HG03095 (cell line): ENCODE data around the gene TAC3.
A peak's percentile ranks its signal among the peaks of the same experiment; 100 is the strongest.

Source experiments
- ATAC-seq: cut with Tn5 transposase; IDR thresholded peaks from one replicate; pipeline ENCODE4 v1.9.1; 2021; ENCODE audit warnings: moderate library complexity; ENCODE audit not compliant: unreplicated experiment

TAC3 gene

DNA sequence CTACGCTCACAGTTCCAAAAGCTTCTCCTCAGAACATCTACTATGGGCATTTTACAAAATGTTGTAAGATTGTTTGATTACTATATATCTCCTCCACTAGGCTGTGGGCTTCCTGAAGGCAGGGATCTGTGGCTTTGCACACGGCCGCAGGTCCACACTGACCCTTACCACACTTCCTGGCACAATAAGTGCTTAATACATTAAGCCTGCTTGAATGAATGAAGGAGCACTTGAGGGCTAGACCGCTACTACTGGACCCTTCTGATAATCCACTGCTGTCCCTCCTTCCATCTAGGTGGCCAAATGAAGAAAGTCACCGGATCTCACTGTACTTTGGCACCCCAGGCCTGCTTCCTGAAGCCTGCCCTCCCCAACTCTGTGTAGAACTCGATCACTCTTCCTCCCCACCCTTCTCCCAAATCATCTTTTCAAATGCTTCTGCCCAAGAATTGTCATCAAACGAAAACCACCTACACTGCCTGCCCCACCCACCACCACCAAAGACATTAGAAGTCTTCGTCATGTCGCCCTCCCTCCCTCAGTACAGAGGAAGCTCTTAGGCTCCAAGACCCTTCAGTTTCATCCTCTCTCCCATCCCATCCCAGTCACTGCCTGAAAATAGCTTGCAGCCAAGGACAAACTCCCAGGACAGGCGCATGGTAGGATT is 9.4 kb downstream of the TAC3 start:
- ATAC-seq = no peak

DNA sequence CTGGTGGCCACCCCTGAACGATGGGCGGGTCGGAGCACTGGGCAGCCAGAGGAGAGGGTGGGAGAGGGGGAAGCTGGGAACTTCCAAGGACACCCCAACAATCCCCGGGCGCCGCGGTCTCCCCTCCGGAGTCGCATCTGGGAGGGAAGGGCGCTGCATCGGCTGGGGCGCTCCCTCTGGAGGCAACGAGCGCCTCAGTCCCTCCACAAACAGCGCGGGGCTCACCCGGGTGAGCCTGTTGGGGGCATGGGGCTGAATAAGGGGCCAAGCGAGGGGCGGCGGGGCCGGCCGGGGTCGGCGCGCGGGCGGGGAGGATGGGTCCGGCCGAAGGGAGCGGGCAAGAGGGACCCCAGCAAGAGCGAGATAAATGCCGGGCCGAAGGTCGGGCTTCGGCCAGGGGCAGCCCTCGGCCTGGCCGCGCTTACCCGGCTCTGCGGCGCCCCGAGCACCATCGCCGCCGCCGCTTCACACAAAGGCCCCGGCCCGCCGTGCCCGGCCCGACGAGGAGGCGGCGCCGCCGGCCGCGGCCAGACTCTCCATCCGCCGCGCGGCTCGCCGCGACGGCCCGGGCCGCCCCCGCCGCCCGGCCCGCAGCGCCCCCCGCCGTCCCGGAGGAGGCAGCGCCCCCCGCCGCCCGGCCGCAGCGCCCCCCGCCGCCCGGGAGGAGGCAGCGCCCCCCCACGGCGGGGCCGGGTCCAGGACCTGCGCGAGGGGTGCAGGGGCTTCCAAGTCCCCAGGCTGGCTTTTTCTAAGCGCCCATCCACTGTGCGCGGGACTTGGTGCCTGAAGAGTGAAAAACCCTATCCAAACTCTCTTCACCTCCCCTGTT is 10.1 kb downstream of the TAC3 start, which contains the start of gene ZBTB39:
ZBTB39 (minus strand) TSS at position 567 of the 829 bp plus-strand sequence. CDS start 1,629 bp downstream, outside the sequence.
- peak; percentile 59 for ATAC-seq

DNA sequence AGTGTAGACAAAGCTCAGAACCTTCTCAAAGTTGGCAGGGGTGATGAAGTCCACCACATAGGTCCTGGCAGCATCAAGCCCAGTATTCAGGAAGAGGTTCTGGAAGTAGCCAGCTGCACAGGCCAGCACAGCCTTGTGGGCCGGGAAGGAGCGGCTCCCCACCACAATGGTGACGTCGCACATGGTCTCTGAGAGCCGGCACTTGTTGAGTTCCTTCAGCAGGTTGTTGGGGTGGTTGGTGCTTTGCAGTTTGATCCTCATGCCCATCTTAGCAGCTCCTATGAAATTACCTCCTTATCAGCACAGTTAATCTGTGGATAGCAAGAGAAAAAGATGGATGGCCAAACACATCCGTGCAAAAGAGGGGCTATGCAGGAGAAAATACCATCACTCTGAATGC is 11.7 kb downstream of the TAC3 start:
- ATAC-seq = no peak

DNA sequence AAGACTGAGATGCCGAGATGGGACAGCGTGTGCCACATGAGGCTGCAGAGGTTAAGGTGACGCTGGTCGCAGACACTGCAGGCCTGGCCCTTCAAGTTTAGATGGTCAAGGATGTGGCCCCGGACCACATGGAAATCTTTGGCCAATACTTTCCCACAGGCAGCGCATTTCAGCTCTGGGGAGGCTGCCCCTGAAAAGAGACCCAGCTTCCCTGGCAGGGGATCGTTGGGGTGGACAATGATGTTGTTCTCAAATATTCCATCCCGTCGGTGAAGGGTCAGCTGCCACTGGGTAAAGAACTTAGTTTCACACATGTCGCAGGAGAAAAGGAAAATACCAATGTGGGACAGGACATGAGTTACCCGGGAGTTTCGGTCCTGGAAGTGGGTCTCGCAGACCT is 12.9 kb downstream of the TAC3 start:
- no peak for ATAC-seq

DNA sequence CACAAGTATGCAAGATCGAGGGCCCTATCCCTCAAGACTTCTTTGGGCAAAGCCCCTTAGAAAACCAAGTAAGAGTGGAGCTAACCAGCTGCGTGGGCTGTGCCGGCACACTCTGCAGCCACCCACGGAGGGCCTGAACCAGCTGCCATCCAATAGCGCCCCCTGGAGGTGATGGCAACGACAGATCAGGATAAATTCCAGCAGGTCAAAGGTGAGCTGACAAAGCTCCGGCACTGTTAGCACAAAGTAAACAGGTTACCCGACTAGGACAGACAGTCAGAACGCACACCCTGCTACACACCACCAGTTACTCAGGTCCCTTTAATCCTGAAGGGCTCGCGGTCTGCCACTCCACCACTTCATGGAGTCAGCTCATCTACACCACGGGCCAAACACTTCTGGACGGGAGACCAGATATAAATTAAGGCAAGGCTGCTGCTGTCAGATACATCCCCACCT is 14.9 kb downstream of the TAC3 start:
- no peak for ATAC-seq

DNA sequence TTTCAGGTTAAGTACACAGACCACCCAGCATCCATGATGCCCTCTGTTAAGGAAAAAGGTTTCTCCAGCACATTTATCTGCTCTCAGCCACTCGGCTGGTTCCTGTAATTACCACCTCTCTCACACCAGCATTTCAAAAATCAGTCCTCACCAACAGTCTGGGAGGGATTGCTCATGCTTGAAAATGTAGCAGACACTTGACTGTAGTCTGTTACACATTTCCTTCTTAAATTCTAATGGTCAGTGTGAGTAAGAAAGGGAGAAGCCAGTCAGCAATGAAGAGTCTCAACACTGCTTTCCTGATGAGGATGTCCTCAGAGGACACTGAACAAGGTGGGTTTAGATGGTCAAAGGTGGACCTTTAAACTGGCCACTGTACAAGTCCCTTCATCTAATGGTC is 15.9 kb downstream of the TAC3 start:
- no peak for ATAC-seq

DNA sequence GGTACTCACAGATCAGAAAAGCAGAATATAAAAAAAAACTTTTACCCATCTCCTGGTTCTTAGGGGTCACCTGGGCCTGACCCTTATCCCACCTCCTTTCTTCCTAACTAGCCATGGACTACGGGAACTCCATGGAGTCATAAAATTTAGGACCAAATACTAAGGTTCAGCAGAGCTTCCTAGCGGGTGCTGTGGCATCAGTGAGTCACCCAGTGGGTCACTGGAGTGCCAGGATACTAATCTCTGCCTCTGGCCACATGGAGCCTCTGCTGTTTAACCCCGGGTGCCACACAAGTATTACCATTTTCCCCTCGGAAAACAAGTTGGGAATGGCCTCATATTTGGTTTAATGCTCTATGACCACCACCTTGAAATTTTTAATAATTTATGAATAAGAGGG is 16.9 kb downstream of the TAC3 start:
- ATAC-seq = no peak

DNA sequence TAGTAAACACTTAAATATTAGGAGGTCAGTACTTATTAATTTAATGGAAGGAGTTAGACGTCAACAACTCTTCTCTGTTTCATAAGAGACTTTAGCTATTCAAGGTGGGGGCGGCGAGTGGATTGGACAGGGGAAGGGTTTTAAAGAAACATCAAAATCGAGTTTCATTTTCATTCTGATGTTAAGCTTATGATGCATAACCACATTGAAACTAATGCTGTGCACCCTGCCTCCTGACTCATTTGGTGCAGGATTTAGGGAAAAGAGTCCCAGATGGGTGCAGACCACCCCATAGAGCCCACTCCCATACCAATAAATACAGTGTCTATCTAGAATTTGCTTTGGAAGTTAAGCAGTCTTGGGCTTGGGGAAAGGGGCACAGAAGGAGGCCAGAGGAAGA is 17.3 kb downstream of the TAC3 start:
- ATAC-seq = peak; percentile 82

DNA sequence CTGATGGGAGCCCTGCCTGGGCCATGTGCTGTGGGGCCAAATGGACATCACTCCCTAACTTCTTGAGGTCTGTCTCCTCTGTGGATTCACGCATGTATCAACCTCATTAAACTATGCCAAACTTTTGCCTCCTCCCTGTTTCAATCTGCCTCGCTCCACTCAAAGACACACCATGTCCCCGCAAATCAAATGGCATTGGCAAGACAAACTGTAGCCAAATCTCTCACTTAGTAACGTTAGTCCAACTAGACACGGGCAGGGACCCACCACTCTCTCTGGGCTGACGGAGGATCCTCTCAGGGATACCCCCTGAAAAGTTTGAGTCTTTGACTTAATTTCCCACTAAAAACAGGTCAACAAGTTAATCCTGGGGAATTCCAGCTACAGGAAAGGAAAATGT is 18.0 kb downstream of the TAC3 start:
- ATAC-seq = no peak

DNA sequence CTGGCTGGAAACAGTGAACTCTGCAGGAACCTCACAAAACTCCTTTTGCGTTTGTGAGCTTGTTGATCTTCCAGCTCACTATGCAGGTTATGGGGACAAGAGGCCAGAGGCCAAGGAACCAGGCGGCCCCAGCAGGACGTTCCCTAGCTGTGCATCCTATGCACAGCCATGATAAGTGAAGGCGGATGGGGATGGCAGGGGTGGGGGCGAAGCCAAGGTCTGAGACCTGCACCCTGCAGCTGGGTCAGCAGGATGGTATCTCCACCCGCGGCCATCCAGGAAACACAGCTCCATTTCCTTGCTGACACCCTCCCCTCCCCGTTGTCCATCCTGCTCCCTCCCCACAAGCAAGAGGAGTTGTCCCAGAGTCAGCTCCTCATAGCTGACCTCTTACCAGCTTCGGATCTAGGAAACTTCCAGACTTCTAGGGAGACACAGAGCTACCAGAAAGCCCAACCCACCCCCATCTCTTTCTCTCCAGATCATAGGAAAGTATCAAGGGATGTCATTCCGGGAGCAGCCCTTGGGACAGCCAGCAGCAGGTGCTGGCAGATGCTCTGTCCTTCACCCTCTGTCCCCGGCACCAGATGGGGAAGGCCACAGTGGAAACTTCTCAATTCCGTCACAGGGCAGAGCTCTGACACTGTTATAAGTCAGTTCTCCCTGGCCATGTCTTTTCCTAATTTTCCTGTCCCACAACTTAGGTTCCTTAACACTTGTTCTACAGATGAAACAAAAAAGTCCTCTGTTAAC is 19.4 kb downstream of the TAC3 start:
- ATAC-seq = no peak

DNA sequence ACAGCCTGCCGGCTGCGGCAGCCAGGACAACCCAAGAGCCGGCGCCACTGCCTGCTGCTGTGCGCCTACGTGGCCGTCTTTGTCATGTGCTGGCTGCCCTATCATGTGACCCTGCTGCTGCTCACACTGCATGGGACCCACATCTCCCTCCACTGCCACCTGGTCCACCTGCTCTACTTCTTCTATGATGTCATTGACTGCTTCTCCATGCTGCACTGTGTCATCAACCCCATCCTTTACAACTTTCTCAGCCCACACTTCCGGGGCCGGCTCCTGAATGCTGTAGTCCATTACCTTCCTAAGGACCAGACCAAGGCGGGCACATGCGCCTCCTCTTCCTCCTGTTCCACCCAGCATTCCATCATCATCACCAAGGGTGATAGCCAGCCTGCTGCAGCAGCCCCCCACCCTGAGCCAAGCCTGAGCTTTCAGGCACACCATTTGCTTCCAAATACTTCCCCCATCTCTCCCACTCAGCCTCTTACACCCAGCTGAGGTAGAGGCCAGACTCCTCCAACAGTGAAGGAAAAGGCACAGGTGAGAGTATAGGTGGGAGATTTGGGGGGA is 20.3 kb downstream of the TAC3 start:
- no peak for ATAC-seq

DNA sequence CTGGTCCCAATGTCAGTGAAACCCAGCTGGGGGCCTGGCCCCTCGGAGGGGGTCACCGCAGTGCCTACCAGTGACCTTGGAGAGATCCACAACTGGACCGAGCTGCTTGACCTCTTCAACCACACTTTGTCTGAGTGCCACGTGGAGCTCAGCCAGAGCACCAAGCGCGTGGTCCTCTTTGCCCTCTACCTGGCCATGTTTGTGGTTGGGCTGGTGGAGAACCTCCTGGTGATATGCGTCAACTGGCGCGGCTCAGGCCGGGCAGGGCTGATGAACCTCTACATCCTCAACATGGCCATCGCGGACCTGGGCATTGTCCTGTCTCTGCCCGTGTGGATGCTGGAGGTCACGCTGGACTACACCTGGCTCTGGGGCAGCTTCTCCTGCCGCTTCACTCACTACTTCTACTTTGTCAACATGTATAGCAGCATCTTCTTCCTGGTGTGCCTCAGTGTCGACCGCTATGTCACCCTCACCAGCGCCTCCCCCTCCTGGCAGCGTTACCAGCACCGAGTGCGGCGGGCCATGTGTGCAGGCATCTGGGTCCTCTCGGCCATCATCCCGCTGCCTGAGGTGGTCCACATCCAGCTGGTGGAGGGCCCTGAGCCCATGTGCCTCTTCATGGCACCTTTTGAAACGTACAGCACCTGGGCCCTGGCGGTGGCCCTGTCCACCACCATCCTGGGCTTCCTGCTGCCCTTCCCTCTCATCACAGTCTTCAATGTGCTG is 21.0 kb downstream of the TAC3 start:
- no peak for ATAC-seq

DNA sequence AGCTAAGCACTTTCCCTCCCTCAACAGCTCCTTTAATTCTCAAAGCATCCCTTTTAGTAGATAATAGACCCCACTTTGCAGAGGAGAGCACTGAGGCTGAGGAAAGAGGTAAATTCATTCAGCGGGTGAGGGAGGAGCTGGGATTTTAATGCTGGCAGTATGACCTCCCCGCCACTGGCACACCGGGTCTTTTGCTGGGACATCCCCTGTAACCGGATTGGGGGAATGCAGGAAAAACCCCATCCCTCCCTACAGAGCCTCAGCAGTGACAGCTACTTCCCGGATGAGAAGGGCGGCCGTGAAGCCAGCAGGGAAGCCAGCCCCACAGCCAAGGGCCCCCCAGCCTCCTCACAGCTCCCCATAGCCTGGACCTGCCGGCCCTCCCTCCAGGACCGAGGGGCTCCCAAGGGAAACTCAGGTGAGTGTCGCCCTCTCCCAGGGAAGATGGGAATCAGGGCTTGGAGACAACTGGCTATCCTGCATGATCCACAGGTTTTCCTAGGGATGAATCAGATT is 22.0 kb downstream of the TAC3 start:
- ATAC-seq = no peak

DNA sequence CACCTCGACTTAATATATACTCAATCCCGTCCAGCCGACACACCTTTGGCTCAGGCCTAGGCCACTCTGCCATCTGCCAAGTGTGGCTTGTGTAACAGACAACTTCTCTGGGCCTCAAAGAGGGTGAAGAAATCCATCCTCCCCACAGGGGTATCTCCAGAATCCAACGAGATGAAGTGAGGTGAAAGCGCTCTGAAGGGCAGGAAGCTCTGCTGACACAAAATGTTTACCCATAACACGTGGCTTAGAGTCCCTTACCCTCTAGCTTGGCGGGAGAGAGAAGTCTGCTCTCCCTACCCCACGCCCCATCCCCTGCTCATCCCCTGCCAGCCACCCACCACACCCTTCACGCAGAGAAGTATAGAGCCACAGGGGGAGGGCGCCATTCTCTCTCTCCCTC is 23.0 kb downstream of the TAC3 start:
- no peak for ATAC-seq

DNA sequence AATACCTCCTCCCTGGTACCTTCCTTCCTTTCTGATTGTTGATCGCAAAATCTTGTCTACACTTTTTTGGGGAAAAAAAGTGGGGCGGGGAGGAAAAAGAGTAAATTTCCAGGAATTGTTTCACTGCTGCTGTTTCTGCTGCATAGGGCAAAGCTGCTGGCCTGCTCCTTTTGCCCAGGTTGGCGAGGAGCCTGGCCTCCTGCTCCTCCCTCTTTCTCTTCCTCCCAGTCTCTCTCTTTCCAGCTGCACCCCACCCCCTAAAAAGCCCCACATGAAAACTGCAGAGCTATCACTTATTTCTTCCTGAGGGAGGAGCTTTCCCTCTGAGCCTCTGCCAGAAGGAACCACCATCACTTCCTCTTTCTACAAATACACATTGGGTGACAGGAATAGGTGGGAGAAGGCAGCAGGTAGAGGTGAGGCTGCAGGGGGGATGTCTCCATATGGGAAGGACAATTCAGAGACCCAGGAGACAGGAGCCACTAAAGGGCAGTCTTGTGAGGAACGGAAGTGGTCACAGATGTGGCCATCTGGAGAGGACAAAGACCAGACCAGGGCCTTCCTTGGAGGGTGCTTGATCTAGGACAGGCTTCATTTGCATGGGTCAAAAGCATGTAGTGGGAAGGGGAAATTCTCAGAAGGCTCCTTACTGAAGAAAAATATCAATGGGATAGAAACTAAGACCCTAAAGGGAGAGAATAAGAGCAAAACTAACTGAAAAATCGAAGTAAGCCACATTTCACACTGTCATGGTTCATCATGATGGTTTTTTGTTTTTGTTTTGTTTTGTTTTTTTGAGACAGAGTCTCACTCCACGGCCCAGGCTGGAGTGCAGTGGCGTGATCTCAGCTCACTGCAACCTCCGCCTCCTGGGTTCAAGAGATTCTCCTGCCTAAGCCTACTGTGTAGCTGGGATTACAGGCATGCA is 24.7 kb downstream of the TAC3 start:
- ATAC-seq = no peak

DNA sequence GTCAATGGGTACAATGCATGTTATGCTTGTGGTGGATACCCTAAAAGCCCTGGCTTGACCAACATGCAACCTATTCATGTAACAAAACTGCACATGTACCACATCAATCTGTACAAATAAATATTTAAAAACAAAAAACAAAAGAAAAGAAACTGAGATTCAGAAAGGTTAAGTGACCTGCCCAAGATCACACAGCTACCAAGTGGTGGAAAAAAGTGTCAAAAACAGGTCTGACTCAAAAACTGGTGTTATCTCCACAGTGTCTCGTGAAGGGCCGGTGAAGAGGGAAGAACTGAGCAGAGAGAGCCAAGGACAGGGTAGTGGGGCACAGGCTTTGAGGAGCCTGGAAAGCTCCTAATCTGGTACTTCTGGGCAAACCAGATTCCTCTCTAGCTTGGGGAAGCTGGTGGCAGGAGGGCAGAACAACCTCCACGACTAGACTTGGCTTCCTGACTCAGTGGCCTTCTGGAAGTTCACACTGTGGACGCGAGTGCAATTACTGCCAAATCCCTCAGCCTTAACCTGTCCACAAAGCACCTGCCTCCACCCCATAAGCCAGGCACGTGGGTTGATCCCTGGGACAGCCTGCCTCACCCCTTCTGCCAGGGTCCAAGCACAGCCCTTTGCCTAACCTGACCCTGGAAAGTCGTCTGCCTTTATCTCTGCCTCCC is 25.5 kb downstream of the TAC3 start:
- ATAC-seq = no peak

DNA sequence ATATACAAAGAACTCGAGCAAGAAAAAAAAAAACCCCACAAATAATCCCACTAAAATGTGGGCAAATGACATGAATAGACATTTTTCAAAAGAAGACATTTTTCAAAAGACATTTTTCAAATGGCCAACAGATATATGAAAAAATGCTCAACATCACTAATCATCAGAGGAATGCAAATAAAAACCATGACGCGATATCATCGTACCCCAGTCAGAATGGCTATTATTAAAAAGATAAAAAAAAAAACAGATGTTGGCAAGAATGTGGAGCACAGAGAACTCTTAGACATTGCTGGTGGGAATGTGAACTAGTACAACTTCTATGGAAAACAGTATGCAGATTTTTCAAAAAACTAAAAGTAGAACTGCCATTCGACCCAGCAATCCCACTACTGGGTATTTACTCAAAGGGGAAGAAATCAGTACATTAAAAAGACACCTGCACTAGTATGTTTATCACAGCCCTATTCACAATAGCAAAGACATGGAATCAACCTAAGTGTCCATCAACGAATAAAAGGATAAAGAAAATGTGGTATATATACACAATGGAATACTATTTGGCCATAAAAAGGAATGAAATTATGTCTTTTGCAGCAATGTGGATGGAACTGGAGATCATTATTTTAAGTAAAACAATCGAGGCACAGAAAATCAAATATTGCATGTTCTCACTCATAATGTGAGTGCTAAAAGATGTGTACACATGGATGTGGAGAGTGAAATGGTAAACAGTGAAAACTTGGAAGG is 26.3 kb downstream of the TAC3 start:
- no peak for ATAC-seq

DNA sequence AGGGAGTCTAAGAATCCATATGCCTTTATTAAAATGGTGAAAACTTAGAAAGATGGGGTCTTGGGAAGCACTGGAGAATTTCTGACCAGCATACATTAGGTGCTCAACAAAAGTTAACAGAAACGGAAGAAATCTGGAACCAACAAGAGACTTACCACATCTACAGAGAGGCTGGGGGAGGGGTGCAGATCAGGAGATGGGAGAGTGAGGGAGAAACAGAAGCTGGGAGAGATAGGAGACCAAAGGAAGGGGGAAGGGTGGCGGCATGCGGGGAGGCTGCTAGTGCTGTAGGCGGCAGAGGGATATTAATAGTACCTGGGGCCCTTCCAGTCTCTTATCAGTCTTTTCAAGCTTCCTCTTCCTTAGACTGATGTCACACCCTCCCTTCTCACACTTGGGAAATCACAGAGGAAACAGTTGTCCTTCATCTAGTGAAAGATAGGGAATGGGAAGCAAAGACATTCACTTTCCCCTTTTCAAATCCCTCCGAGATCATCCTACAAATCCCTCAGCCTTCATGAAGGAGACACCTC is 28.1 kb downstream of the TAC3 start:
- ATAC-seq = no peak
